Gastroesophageal sphincter (tissue), 4 donors: ENCODE measurements around the gene PSME2. TPM values are rescaled to one million over a fixed set of nuclear protein-coding genes. Genes with fewer than 3 reads are reported as not detected.

Experiments used
- ATAC-seq: fragments of 150-250 bp; one replicate; pipeline ENCODE4 v1.9.1; 2016; ENCODE audit warnings: mild to moderate bottlenecking, moderate library complexity
- H3K27ac ChIP-seq, 4 donors: fragments of 200-600 bp; sonication (generic) in 3 of 4; 1 replicate in 3 of 4; 2 replicates in 1 of 4; pipeline ENCODE4 v1.5.1; 2016 to 2019
- H3K27me3 ChIP-seq: fragments of 200-600 bp; sonication (generic); one replicate; pipeline ENCODE4 v1.5.1; 2019
- H3K36me3 ChIP-seq, 2 donors: fragments of 200-600 bp; sonication (generic); one replicate each; pipeline ENCODE4 v1.5.1; 2019; ENCODE audit warnings: control low read depth in 1 of 2
- H3K4me1 ChIP-seq, 3 donors: fragments of 200-600 bp; sonication (generic); 1 replicate in 2 of 3; 2 replicates in 1 of 3; pipeline ENCODE4 v1.5.1; 2016 to 2019; ENCODE audit warnings: control low read depth in 2 of 3
- H3K4me3 ChIP-seq, 2 donors: fragments of 200-600 bp; sonication (generic); one replicate each; pipeline ENCODE4 v1.5.1; 2019; ENCODE audit warnings: mild to moderate bottlenecking in 1 of 2, moderate library complexity in 1 of 2
- H3K9me3 ChIP-seq, 3 donors: fragments of 200-600 bp; sonication (generic); one replicate each; pipeline ENCODE4 v1.5.1; 2017 to 2019; ENCODE audit warnings: control low read depth in 2 of 3
- CTCF ChIP-seq, 4 experiments: fragments of 200-600 bp in 2 of 4; fragments of 450-650 bp in 2 of 4; sonication (generic) in 1 of 4; IDR thresholded peaks; one replicate each; pipeline ENCODE4 v1.5.1; 2017 to 2019; ENCODE audit warnings: antibody characterized with exemption in 4 of 4, mild to moderate bottlenecking in 2 of 4, moderate library complexity in 2 of 4
- EP300 ChIP-seq: sonication (generic); formaldehyde crosslinking; IDR thresholded peaks from one replicate; pipeline ENCODE4 v1.6.1; 2017; ENCODE audit warnings: antibody characterized with exemption, mild to moderate bottlenecking
- POLR2A ChIP-seq, 2 donors: fragments of 450-650 bp; IDR thresholded peaks; one replicate each; pipeline ENCODE4 v1.6.1; 2017; ENCODE audit warnings: antibody characterized with exemption in 2 of 2, mild to moderate bottlenecking in 2 of 2, moderate library complexity in 1 of 2
- POLR2AphosphoS5 ChIP-seq: sonication (generic); formaldehyde crosslinking; IDR thresholded peaks from one replicate; pipeline ENCODE4 v1.6.1; 2017; ENCODE audit warnings: antibody characterized with exemption
- WGBS, 2 donors: methylation state at CpG; one replicate each; pipeline ENCODE4 v1.1.5; 2018; ENCODE audit warnings: low coverage in 1 of 2; 5-methylcytosine and 5-hydroxymethylcytosine counted together
- total RNA-seq, 4 donors: library from RNA; depleted of rRNA; stranded (reverse); fragments of >200 nt; gene quantifications; one replicate each; pipeline ENCODE4 v1.1.0, GENCODE V29; 2016

PSME2 gene
- total RNA-seq, 4 donors from 2014 or later, result 41.4 to 52.3 (median 42.0) TPM

- 100% methylated on average over 1 of the region's 3 CpGs; no CpG with 5 or more reads in 1 of the 2 donors for WGBS, 2 donors
- Histone ChIP-seq H3K4me3 (no peak overlapping the region), H3K36me3 (peaks cover 0 to 61% of the 10 kb centered on the region in 2 donors), H3K27me3 (no peaks in the 10 kb centered on the region), H3K9me3 (no peaks in the 10 kb centered on the region), H3K4me1 (peaks cover 0 to 50% (median 21%) of the 10 kb centered on the region in 3 donors), H3K27ac (no peak overlapping the region)
- TF ChIP-seq POLR2AphosphoS5 (no peak), POLR2A (IDR thresholded peaks at IDR 0.05) (no peak), CTCF (IDR thresholded peaks at IDR 0.05) (no peak), EP300 (no peak)
- ATAC-seq, result no peak
These were observed 3.0 kb upstream of the PSME2 start for GRCh38 chr14:24149302-24149969.

- WGBS, 2 donors, result 6 to 10% methylated on average over 2 to 9 of the region's 29 CpGs
These were observed 1.5 kb upstream of the PSME2 start for GRCh38 chr14:24147761-24148428.

GRCh38 chr14:24146978-24147760 is 759 bp upstream of the PSME2 start, which contains the start of gene RNF31:
Gene RNF31 (plus strand): TSS chr14:24147498. CDS start chr14:24147699, 201 bp downstream.
- H3K27me3 ChIP-seq, result no peaks in the 10 kb centered on the region
- H3K36me3 ChIP-seq, result peaks cover 0 to 38% of the 10 kb centered on the region in 2 donors
- peaks cover 0 to 68% (median 22%) of the 10 kb centered on the region in 3 donors for H3K4me1 ChIP-seq
- H3K27ac ChIP-seq, result peak within 1 kb of the TSS; percentile 78 to 98 (median 91)
- no peaks in the 10 kb centered on the region for H3K9me3 ChIP-seq
- WGBS, 2 donors, result 0% methylated on average over 20 of the region's 57 CpGs
- H3K4me3 ChIP-seq, result peak within 1 kb of the TSS; percentile 69 to 92
- peak; percentile 96 for ATAC-seq
- TF ChIP-seq POLR2AphosphoS5 (peak; percentile 81), POLR2A (IDR thresholded peaks at IDR 0.05) (peak; percentile 25 to 47), CTCF (IDR thresholded peaks at IDR 0.05) (no peak)

More at GRCh38 chr14:24147761-24148428, 1.5 kb upstream of the PSME2 start:
- H3K36me3 ChIP-seq, result peaks cover 0 to 46% of the 10 kb centered on the region in 2 donors
- peak overlapping the region; percentile 78 to 98 (median 91) for H3K27ac ChIP-seq
- H3K4me3 ChIP-seq, result peak overlapping the region; percentile 69 to 92
- no peak for ATAC-seq
- no peaks in the 10 kb centered on the region for H3K27me3 ChIP-seq
- H3K9me3 ChIP-seq, result no peaks in the 10 kb centered on the region
- H3K4me1 ChIP-seq, result peaks cover 0 to 61% (median 21%) of the 10 kb centered on the region in 3 donors
- no peak for TF ChIP-seq CTCF (IDR thresholded peaks at IDR 0.05)
- no peak for TF ChIP-seq EP300
- no peak for TF ChIP-seq POLR2A (IDR thresholded peaks at IDR 0.05)
- no peak for TF ChIP-seq POLR2AphosphoS5

GRCh38 chr14:24145690-24146452 is 539 bp downstream of the PSME2 start:
- Histone ChIP-seq H3K36me3 (peaks cover 0 to 25% of the 10 kb centered on the region in 2 donors), H3K27ac (peak overlapping the region; percentile 66 to 98 (median 91)), H3K4me1 (peaks cover 0 to 73% (median 25%) of the 10 kb centered on the region in 3 donors), H3K4me3 (peak overlapping the region; percentile 69 to 92), H3K9me3 (no peaks in the 10 kb centered on the region), H3K27me3 (no peaks in the 10 kb centered on the region)
- no peak for ATAC-seq
- TF ChIP-seq CTCF (IDR thresholded peaks at IDR 0.05) (no peak), EP300 (no peak), POLR2A (IDR thresholded peaks at IDR 0.05) (no peak), POLR2AphosphoS5 (no peak)
- WGBS, 2 donors, result 17 to 31% methylated on average over 6 to 7 of the region's 9 CpGs
